Heart right ventricle (tissue), 16 donors: Measurements from ENCODE around the gene KLF3. TPM values are rescaled to one million over a fixed set of nuclear protein-coding genes. Genes with fewer than 3 reads are reported as not detected.

Source experiments
- ATAC-seq, 8 donors: fragments of 200-7000 bp; cut with Tn5 transposase; one replicate each; pipeline ENCODE4 v1.9.1; 2020; ENCODE audit warnings: mild to moderate bottlenecking in 8 of 8, moderate library complexity in 8 of 8, moderate number of reproducible peaks in 1 of 8
- DNase-seq, 2 donors: peaks; one replicate each; pipeline ENCODE4 v3.0.0-alpha.2; 2020
- H3K27ac ChIP-seq, 10 donors: fragments of 200-600 bp; sonication (generic) in 2 of 10; one replicate each; pipeline versions ENCODE4 v1.5.0 to v1.8.0; 2020 to 2022; ENCODE audit warnings: mild to moderate bottlenecking in 3 of 10
- H3K27me3 ChIP-seq, 7 donors: fragments of 200-600 bp; one replicate each; pipeline ENCODE4 v1.8.0; 2021 to 2022; ENCODE audit warnings: mild to moderate bottlenecking in 2 of 7
- H3K36me3 ChIP-seq, 9 donors: fragments of 200-600 bp; sonication (generic) in 1 of 9; one replicate each; pipeline versions ENCODE4 v1.5.0 to v1.8.0; 2020 to 2022; ENCODE audit warnings: mild to moderate bottlenecking in 2 of 9
- H3K4me1 ChIP-seq, 9 donors: fragments of 200-600 bp; sonication (generic) in 1 of 9; one replicate each; pipeline versions ENCODE4 v1.5.0 to v1.8.0; 2020 to 2022; ENCODE audit warnings: mild to moderate bottlenecking in 4 of 9
- H3K4me3 ChIP-seq, 10 donors: fragments of 200-600 bp; sonication (generic) in 2 of 10; one replicate each; pipeline versions ENCODE4 v1.5.0 to v1.8.0; 2020 to 2022; ENCODE audit warnings: mild to moderate bottlenecking in 7 of 10, moderate library complexity in 2 of 10
- H3K9me3 ChIP-seq, 11 donors: fragments of 200-600 bp in 10 of 11; sonication (generic) in 2 of 11; one replicate each; pipeline versions ENCODE4 v1.5.0 to v1.8.0; 2013 to 2022; ENCODE audit warnings: mild to moderate bottlenecking in 2 of 11, control low read depth in 1 of 11, moderate library complexity in 1 of 11
- WGBS, 2 donors: extraction: QIAGEN DNeasy Blood & Tissue Kit; methylation state at CpG; one replicate each; pipeline ENCODE4 v1.1.7; 2013; ENCODE audit warnings: inconsistent platforms in 1 of 2; 5-methylcytosine and 5-hydroxymethylcytosine counted together
- intact Hi-C, 10 donors: fragments of 100-400 bp; cut with DNase I; formaldehyde crosslinking; loops; one replicate each; pipeline versions ENCODE4 v1.11.1 to v1.14.2; 2022
- polyA plus RNA-seq, 2 donors: library from polyadenylated mRNA; stranded (reverse); fragments of 200-250 nt; gene quantifications; one replicate each; pipeline ENCODE4 v1.2.3, GENCODE V29; 2013
- total RNA-seq, 10 donors: library from RNA; stranded (reverse); fragmentation: NEBNext Ultra II Directional in 3 of 10; extraction: Animal tissue kit (Norgen Biotek cat#: 25700) in 3 of 10; gene quantifications; one replicate each; pipeline versions ENCODE4 v1.2.1 to v1.2.4, GENCODE V29; 2021 to 2023
- TF ChIP-seq, protein P1 (sequence below), 9 donors: fragments of 200-600 bp; sonication (generic) in 2 of 9; IDR thresholded peaks; one replicate each; pipeline versions ENCODE4 v1.5.0 to v1.8.0; 2021 to 2022; ENCODE audit warnings: antibody characterized with exemption in 9 of 9, mild to moderate bottlenecking in 5 of 9, moderate library complexity in 1 of 9
- donor health status: Arrhythmogenic right ventricular cardiomyopathy.
- donor health status: ischemic (EF 13 %, LVEDD 7.1; RV severe dilation, severe dysfunction).
- donor health status: healthy with polysubstance abuse.
- donor health status: DM: no; HTN: yes; CAD: no.
- donor health status: DM: no; HTN: no; CAD: no.
- donor health status: ischemic (EF 25% LVEDD 6.9; RV normal size, moderate dysfunction).
- donor health status: ischemic (EF 25% LVEDD 5.7; RV mildly dilated, moderate dysfunction).
- donor health status: healthy.
- donor health status: DM: yes; HTN: yes; CAD: no.
- donor health status: Ischemic cardiomyopathy.
- donor health status: ischemic (EF 35%, LVEDD 5.7; RV mildly dilated, moderate dysfunction).
- donor health status: nonischemic (EF 11% LVEDD 7.7; RV severe dilation, severe dysfunction).
- donor health status: DM: yes; HTN: yes; CAD: no.
- donor health status: PGD.
- donor health status: ischemic (EF 29% LVEDD 5.4; RV normal size, mild dysfunction).
- donor health status: nonischemic (EF 23%, LVEDD 6.1; RV moderate dilation, normal function).

Gene KLF3
- total and polyA plus RNA-seq, 12 donors: 9.9 to 25.1 (median 19.4) TPM

DNA sequence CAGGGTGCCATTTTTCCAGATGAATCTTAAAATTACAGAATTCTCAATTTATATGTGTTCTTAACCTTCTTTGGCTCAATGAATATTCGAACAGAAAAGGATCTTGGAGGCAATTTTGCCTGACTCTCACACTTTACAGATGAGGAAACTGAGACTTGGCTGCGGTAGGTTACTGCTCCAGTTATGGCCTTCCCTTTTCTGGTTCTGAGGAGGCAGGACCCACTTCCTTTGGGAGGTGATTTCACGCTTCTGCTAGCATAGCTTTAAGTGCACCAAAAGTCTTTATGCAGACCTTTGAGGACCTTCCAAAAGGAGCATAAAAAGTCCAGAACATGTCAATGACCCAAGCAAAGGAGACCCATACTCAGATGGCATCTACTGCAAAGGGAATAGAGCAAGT lies 44.7 kb upstream of the KLF3 start:
- Histone ChIP-seq H3K9me3 (no peaks in the 10 kb centered on the region), H3K4me3 (no peak overlapping the region), H3K27ac (no peak overlapping the region), H3K36me3 (no peaks in the 10 kb centered on the region), H3K4me1 (peaks cover 0 to 33% (median 0%) of the 10 kb centered on the region in 9 donors), H3K27me3 (no peaks in the 10 kb centered on the region)
- no peak for DNase-seq
- WGBS, 2 donors: 95% methylated on average over 3 of the region's 3 CpGs
- TF ChIP-seq, protein P1, sequence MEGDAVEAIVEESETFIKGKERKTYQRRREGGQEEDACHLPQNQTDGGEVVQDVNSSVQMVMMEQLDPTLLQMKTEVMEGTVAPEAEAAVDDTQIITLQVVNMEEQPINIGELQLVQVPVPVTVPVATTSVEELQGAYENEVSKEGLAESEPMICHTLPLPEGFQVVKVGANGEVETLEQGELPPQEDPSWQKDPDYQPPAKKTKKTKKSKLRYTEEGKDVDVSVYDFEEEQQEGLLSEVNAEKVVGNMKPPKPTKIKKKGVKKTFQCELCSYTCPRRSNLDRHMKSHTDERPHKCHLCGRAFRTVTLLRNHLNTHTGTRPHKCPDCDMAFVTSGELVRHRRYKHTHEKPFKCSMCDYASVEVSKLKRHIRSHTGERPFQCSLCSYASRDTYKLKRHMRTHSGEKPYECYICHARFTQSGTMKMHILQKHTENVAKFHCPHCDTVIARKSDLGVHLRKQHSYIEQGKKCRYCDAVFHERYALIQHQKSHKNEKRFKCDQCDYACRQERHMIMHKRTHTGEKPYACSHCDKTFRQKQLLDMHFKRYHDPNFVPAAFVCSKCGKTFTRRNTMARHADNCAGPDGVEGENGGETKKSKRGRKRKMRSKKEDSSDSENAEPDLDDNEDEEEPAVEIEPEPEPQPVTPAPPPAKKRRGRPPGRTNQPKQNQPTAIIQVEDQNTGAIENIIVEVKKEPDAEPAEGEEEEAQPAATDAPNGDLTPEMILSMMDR (IDR thresholded peaks at IDR 0.05): no peak
- ATAC-seq: no peak
- intact Hi-C loops: no loop called here

DNA sequence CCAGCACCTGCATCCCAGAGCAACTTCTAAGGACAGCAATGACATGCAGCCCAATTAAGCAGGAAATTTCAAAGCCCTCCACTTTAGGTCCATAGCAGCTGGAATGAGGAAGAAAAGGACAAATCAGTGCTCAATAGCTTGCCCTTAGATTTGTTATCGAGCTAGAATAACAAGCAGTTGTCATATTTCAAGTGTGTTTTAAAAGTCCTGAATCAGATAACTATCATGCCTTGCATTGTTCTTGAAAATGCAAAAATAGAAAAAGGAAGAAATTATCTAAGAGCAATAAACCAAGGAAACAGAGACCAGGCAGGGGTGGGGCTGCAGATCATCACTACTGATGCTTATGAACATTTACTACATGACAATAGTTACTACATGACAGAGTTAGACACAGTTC lies 43.9 kb upstream of the KLF3 start:
- H3K4me3 ChIP-seq: no peak overlapping the region
- TF ChIP-seq, protein P1 (IDR thresholded peaks at IDR 0.05): no peak
- intact Hi-C loops: no loop called here
- DNase-seq: no peak
- no peaks in the 10 kb centered on the region for H3K36me3 ChIP-seq
- WGBS, 2 donors: 63 to 76% methylated on average over 1 of the region's 1 CpG
- no peak for ATAC-seq
- H3K27me3 ChIP-seq: no peaks in the 10 kb centered on the region
- no peak overlapping the region for H3K27ac ChIP-seq
- no peaks in the 10 kb centered on the region for H3K9me3 ChIP-seq
- H3K4me1 ChIP-seq: peaks cover 0 to 26% (median 0%) of the 10 kb centered on the region in 9 donors

DNA sequence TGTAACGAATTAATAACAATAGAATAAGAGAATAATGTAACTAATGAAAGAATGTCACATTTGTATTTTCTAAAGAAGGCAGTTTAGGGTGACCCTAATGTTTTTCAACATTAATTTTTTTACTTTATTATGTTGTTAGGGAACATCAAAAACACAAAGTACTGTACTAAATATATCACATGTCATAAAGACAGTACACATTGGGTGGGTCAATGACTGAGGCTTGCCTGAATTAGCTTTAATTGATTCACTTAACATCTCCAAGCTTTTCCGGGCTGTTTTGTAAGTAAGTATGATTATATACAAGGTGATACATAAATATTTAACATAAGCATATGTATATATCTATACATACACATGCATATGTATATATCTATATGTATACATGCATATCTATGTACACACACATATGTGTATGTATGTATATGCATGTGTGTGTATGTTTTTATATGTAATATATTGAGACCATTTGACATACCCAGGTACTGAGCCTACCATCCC lies 43.4 kb upstream of the KLF3 start:
- DNase-seq: no peak
- Histone ChIP-seq H3K27me3 (no peaks in the 10 kb centered on the region), H3K27ac (no peak overlapping the region), H3K9me3 (no peaks in the 10 kb centered on the region), H3K36me3 (no peaks in the 10 kb centered on the region), H3K4me1 (peaks cover 0 to 25% (median 0%) of the 10 kb centered on the region in 9 donors), H3K4me3 (no peak overlapping the region)
- intact Hi-C loops: no loop called here
- WGBS, 2 donors: 86 to 92% methylated on average over 2 of the region's 2 CpGs
- ATAC-seq: no peak
- TF ChIP-seq, protein P1 (IDR thresholded peaks at IDR 0.05): no peak

DNA sequence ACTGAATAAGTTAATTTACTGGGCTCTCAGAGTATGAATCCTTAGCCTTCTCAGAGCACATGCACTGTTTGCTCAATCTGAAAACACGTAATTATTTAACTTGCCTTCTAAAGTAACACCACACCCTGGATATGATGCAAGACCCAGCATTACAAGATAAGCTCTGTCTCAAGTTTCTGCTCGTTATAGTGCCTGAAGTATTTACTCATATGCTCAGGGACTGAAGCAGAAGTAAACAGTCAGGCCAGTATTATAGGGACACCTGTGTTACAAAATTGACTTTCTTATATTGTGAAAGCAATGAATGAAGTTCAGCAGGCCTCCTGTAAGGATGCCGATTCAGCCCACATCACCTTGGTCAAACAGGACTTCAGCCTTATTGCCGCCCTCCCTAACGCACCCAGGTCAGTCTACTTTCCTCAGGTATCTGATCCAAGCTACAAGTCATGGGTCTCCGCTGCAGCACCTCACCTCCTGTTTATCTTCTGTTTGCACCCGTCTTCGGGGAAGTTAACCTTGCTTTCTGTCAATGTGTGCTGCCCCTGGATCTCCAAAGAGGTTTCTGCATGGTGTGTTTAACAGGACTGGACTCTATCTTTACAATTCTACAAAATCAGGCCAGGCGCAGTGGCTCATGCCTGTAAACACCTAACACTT lies 42.8 kb upstream of the KLF3 start:
- H3K36me3 ChIP-seq: no peaks in the 10 kb centered on the region
- no peaks in the 10 kb centered on the region for H3K9me3 ChIP-seq
- WGBS, 2 donors: 87 to 88% methylated on average over 9 of the region's 9 CpGs
- DNase-seq (no peak), ATAC-seq (peak in 4 of 8 donors; percentile 55 to 89 (median 60))
- H3K27me3 ChIP-seq: no peaks in the 10 kb centered on the region
- H3K27ac ChIP-seq: peak overlapping the region in 1 of 10 donors; percentile 42
- intact Hi-C loops: no loop called here
- H3K4me1 ChIP-seq: peaks cover 0 to 22% (median 0%) of the 10 kb centered on the region in 9 donors
- no peak overlapping the region for H3K4me3 ChIP-seq
- TF ChIP-seq, protein P1 (IDR thresholded peaks at IDR 0.05): no peak
